Activated naive CD8-positive, alpha-beta T cell treated with anti-CD3 and anti-CD28 coated beads, Interleukin-2, amount 10 ng/mL, durations not matched to agents 7 days and 5 days (primary cell): ENCODE measurements around the gene MARCHF4. TPM values are rescaled to one million over a fixed set of nuclear protein-coding genes. Genes with fewer than 3 reads are reported as not detected.

Experiments
- ATAC-seq: fragments of 150-1000 bp; cut with Tn5 transposase; one replicate; pipeline ENCODE4 v1.10.0; 2021; ENCODE audit warnings: low read depth, moderate library complexity
- POLR2A ChIA-PET: fragments of 350-600 bp; sonication (Branson Sonifier 250); formaldehyde crosslinking; loops from one replicate; lab custom pipeline; 2021; ENCODE audit warnings: antibody characterized with exemption; lab: Charles Lee
- DNase-seq: peaks from one replicate; pipeline ENCODE4 v3.0.0; 2021
- H3K27ac Mint-ChIP-seq: one replicate; pipeline ENCODE4 v1.8.0; 2022; ENCODE audit warnings: mild to moderate bottlenecking, mixed read lengths
- H3K27me3 Mint-ChIP-seq: one replicate; pipeline ENCODE4 v1.8.0; 2022; ENCODE audit warnings: mild to moderate bottlenecking, moderate library complexity, mixed read lengths
- H3K36me3 Mint-ChIP-seq: one replicate; pipeline ENCODE4 v1.8.0; 2021; ENCODE audit warnings: mild to moderate bottlenecking, mixed read lengths
- H3K4me1 Mint-ChIP-seq: one replicate; pipeline ENCODE4 v1.8.0; 2021; ENCODE audit warnings: mixed read lengths
- H3K4me3 Mint-ChIP-seq: one replicate; pipeline ENCODE4 v1.8.0; 2022; ENCODE audit warnings: mild to moderate bottlenecking, moderate library complexity, mixed read lengths
- H3K9me3 Mint-ChIP-seq: one replicate; pipeline ENCODE4 v1.8.0; 2021; ENCODE audit warnings: mixed read lengths
- total RNA-seq, 2 experiments: library from RNA; stranded (reverse); gene quantifications; one replicate each; pipeline ENCODE4 v1.2.3, GENCODE V29; 2021

Gene MARCHF4
- total RNA-seq, 2 experiments from 2014 or later = not detected

GRCh38 chr2:216406826-216407225 lies 34.5 kb upstream of the MARCHF4 start:
- POLR2A ChIA-PET = no interaction called here
- H3K36me3 Mint-ChIP-seq = no peaks in the 10 kb centered on the region
- ATAC-seq (no peak), DNase-seq (no peak)
- H3K27me3 Mint-ChIP-seq = peaks cover 13% of the 10 kb centered on the region
- H3K4me1 Mint-ChIP-seq = peaks cover 3% of the 10 kb centered on the region
- H3K4me3 Mint-ChIP-seq = no peak overlapping the region
- H3K9me3 Mint-ChIP-seq = no peaks in the 10 kb centered on the region
- H3K27ac Mint-ChIP-seq = no peak overlapping the region

DNA sequence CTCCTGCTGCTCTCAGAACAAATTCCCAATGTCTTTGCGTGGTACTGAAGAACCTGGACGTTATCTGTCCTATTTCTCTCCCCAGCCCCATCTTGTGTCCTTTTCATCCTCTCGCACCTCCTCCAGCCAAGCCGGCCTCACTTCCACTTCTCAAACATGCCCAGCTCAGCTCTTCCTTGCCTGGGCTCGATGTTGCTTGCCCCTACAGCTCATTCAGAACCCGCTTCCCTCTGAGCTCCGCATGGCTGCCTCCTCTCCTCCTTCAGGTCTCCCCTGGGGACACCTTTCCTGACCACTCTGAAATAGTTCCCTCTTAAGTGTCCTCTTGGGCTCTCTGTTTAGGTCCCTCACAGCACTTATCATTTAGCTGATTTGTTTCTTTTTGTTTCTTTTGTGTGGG lies 33.3 kb upstream of the MARCHF4 start:
- ATAC-seq = no peak
- Mint-ChIP-seq H3K4me3 (no peak overlapping the region), H3K27me3 (peaks cover 13% of the 10 kb centered on the region), H3K27ac (no peak overlapping the region), H3K9me3 (no peaks in the 10 kb centered on the region), H3K4me1 (no peaks in the 10 kb centered on the region), H3K36me3 (no peaks in the 10 kb centered on the region)
- DNase-seq = no peak
- POLR2A ChIA-PET = no interaction called here

GRCh38 chr2:216404010-216404618 lies 31.8 kb upstream of the MARCHF4 start:
- Mint-ChIP-seq H3K4me3 (no peak overlapping the region), H3K27ac (no peak overlapping the region), H3K36me3 (no peaks in the 10 kb centered on the region), H3K4me1 (no peaks in the 10 kb centered on the region), H3K9me3 (no peaks in the 10 kb centered on the region), H3K27me3 (peaks cover 15% of the 10 kb centered on the region)
- POLR2A ChIA-PET = no interaction called here
- peak; percentile 61 for ATAC-seq
- peak; percentile 36 for DNase-seq

GRCh38 chr2:216402751-216403150 lies 30.5 kb upstream of the MARCHF4 start:
- Mint-ChIP-seq H3K4me3 (no peak overlapping the region), H3K27me3 (peaks cover 13% of the 10 kb centered on the region), H3K4me1 (no peaks in the 10 kb centered on the region), H3K9me3 (no peaks in the 10 kb centered on the region), H3K27ac (no peak overlapping the region), H3K36me3 (no peaks in the 10 kb centered on the region)
- DNase-seq = no peak
- POLR2A ChIA-PET = no interaction called here
- ATAC-seq = no peak

- Mint-ChIP-seq H3K27ac (no peak overlapping the region), H3K9me3 (no peaks in the 10 kb centered on the region), H3K4me1 (peaks cover 5% of the 10 kb centered on the region), H3K27me3 (peaks cover 5% of the 10 kb centered on the region), H3K36me3 (no peaks in the 10 kb centered on the region), H3K4me3 (no peak overlapping the region)
- POLR2A ChIA-PET = no interaction called here
- ATAC-seq = no peak
- no peak for DNase-seq
These were observed 27.3 kb upstream of the MARCHF4 start for GRCh38 chr2:216399621-216400020.

GRCh38 chr2:216394881-216395280 lies 22.6 kb upstream of the MARCHF4 start:
- Mint-ChIP-seq H3K9me3 (no peaks in the 10 kb centered on the region), H3K36me3 (no peaks in the 10 kb centered on the region), H3K4me1 (peaks cover 5% of the 10 kb centered on the region), H3K27me3 (peaks cover 5% of the 10 kb centered on the region), H3K4me3 (no peak overlapping the region), H3K27ac (no peak overlapping the region)
- POLR2A ChIA-PET = no interaction called here
- DNase-seq (no peak), ATAC-seq (no peak)

- peaks cover 17% of the 10 kb centered on the region for H3K4me1 Mint-ChIP-seq
- DNase-seq (no peak), ATAC-seq (no peak)
- H3K27ac Mint-ChIP-seq = no peak overlapping the region
- H3K36me3 Mint-ChIP-seq = no peaks in the 10 kb centered on the region
- H3K4me3 Mint-ChIP-seq = no peak overlapping the region
- H3K9me3 Mint-ChIP-seq = no peaks in the 10 kb centered on the region
- peaks cover 2% of the 10 kb centered on the region for H3K27me3 Mint-ChIP-seq
- POLR2A ChIA-PET = no interaction called here
These were observed 20.9 kb upstream of the MARCHF4 start for GRCh38 chr2:216392945-216393840.

- Mint-ChIP-seq H3K9me3 (no peaks in the 10 kb centered on the region), H3K27me3 (peaks cover 2% of the 10 kb centered on the region), H3K4me1 (peaks cover 22% of the 10 kb centered on the region), H3K4me3 (no peak overlapping the region), H3K36me3 (no peaks in the 10 kb centered on the region), H3K27ac (no peak overlapping the region)
- DNase-seq (no peak), ATAC-seq (no peak)
- POLR2A ChIA-PET = no interaction called here
These were observed 19.8 kb upstream of the MARCHF4 start for GRCh38 chr2:216392018-216392562.

DNA sequence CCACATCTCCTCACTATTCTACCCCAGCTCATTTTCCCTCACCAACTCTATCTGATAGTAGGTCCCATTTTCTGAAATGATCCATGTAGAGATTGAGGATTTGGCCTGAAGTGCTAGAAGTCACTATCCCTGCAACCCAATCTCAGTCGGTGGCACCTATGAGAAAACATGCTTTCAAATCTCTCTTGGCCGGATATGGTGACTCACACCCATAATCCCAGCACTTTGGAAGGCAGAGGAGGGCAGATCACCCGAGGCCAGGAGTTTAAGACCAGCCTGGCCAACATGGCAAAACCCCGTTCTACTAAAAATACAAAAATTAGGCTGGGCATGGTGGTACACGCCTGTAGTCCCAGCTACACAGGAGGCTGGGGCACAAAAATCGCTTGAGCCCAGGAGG lies 19.1 kb upstream of the MARCHF4 start:
- ATAC-seq = no peak
- POLR2A ChIA-PET = no interaction called here
- peaks cover 22% of the 10 kb centered on the region for H3K4me1 Mint-ChIP-seq
- no peak for DNase-seq
- H3K9me3 Mint-ChIP-seq = peaks cover 2% of the 10 kb centered on the region
- H3K27ac Mint-ChIP-seq = no peak overlapping the region
- peaks cover 2% of the 10 kb centered on the region for H3K27me3 Mint-ChIP-seq
- no peaks in the 10 kb centered on the region for H3K36me3 Mint-ChIP-seq
- H3K4me3 Mint-ChIP-seq = no peak overlapping the region

DNA sequence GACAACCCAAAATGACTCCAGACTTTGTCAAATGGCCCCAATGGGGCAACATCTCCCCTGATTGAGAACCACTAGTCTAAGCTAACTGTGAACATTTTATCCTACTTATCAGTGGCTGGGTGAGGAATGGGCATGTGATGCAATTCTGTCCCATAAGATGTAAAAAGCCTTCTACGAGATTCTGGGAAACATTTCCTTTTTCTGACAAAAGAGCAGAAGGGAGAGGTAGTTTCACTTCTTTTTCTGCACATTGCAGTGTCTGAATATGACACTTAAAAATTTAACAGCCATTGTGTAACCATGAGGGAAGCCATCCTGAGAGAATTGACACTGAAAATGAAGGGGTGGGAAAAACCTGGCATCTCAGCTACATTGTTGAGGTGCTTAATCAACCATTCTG lies 17.3 kb upstream of the MARCHF4 start:
- no peak for ATAC-seq
- no peak for DNase-seq
- no peaks in the 10 kb centered on the region for H3K27me3 Mint-ChIP-seq
- no peaks in the 10 kb centered on the region for H3K36me3 Mint-ChIP-seq
- POLR2A ChIA-PET = no interaction called here
- peaks cover 2% of the 10 kb centered on the region for H3K9me3 Mint-ChIP-seq
- H3K4me3 Mint-ChIP-seq = no peak overlapping the region
- H3K4me1 Mint-ChIP-seq = peaks cover 17% of the 10 kb centered on the region
- H3K27ac Mint-ChIP-seq = no peak overlapping the region

DNA sequence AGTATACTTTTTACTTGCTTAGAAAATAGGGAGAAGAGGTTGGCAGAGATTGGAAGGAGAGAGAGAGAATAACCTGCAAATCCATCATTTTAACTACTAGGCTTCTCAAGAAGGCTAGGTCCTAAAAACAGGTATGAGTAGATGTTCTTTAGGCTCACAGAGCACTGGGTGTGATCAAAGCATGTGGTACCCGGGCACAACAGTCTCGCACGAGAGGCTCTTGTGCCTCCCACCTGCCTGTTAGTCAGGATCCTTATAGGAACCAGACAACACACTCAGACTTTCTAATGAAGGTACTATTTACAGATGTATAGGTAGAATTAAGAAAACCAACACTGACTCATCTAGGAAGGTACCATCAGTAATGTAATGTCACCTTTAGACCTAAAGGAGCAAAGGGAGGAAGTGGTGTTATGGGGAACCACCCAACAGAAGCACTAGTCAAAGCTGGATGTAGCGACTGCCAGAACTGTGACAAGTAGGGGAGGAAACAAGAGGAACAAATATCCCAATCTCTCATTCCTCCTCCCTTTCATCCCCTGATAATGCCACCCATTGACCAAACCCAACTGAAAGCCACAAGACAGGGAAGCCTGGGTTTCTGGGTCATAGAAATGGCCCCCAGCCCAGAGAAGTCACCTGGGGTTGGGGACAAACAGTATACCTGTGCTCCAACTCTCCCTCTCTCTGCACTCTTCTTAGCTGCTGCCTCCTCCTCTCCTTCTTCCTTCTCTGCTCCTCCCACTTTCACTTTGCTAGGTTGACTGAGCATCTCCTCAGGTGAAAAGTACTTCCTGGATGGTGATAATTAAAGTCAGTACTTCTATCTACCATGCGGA lies 16.0 kb upstream of the MARCHF4 start:
- H3K27ac Mint-ChIP-seq = peak overlapping the region; percentile 54
- peak; percentile 99 for ATAC-seq
- peaks cover 17% of the 10 kb centered on the region for H3K4me1 Mint-ChIP-seq
- no peaks in the 10 kb centered on the region for H3K36me3 Mint-ChIP-seq
- POLR2A ChIA-PET = interaction anchor here (0.8 kb wide), 1 partner anchor 36 kb away, joined by 3 read pairs; no protein-coding TSS in a partner anchor
- peak overlapping the region; percentile 46 for H3K4me3 Mint-ChIP-seq
- H3K27me3 Mint-ChIP-seq = peaks cover 5% of the 10 kb centered on the region
- no peak for DNase-seq
- H3K9me3 Mint-ChIP-seq = peaks cover 5% of the 10 kb centered on the region

GRCh38 chr2:216387262-216387661 lies 15.0 kb upstream of the MARCHF4 start:
- ATAC-seq = no peak
- H3K4me1 Mint-ChIP-seq = peaks cover 17% of the 10 kb centered on the region

DNA sequence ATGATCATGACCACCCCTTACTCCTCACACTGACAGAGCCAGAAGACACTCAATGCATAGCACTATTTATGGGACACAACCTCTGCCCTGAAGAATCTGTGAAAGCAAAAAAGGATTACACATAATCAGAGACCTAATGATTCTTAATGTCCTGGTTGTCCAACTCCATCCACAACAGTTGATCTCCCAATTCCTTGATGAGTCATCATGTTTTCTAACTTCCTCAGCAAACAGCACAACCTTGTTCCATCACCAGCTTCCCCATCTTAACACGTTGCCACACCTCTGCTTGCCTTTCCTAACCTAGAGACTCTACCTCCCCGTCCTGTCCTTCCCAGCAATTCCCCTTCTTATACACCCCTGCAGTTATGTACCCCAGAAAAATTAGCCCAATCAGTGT lies 13.2 kb upstream of the MARCHF4 start:
- POLR2A ChIA-PET = no interaction called here
- DNase-seq = no peak
- ATAC-seq = no peak
- no peak overlapping the region for H3K27ac Mint-ChIP-seq
- peaks cover 5% of the 10 kb centered on the region for H3K9me3 Mint-ChIP-seq
- H3K4me3 Mint-ChIP-seq = no peak overlapping the region
- peaks cover 17% of the 10 kb centered on the region for H3K4me1 Mint-ChIP-seq
- peaks cover 5% of the 10 kb centered on the region for H3K27me3 Mint-ChIP-seq
- H3K36me3 Mint-ChIP-seq = no peaks in the 10 kb centered on the region

More at GRCh38 chr2:216387262-216387661, 15.0 kb upstream of the MARCHF4 start:
- Mint-ChIP-seq H3K4me3 (no peak overlapping the region), H3K36me3 (no peaks in the 10 kb centered on the region), H3K9me3 (peaks cover 5% of the 10 kb centered on the region), H3K27ac (no peak overlapping the region), H3K27me3 (peaks cover 5% of the 10 kb centered on the region)
- POLR2A ChIA-PET = no interaction called here
- no peak for DNase-seq
